Retinal pigment epithelial cell (primary cell): ENCODE results near the gene SLC30A7.
A peak's percentile ranks its signal among the peaks of the same experiment; 100 is the strongest.

Source experiments
- DNase-seq: peaks from one replicate; pipeline ENCODE4 v3.0.0-alpha.2; 2010; ENCODE audit warnings: low read depth
- H3K4me3 ChIP-seq: 2 replicates; pipeline ENCODE4 v1.5.1; 2011; ENCODE audit warnings: mild to moderate bottlenecking, low read length, control low read depth, moderate library complexity
- CTCF ChIP-seq: conservative IDR thresholded peaks from 2 replicates; pipeline ENCODE4 v1.5.1; 2011; ENCODE audit warnings: low read depth, low read length, control low read depth, inconsistent platforms

Gene SLC30A7

DNA sequence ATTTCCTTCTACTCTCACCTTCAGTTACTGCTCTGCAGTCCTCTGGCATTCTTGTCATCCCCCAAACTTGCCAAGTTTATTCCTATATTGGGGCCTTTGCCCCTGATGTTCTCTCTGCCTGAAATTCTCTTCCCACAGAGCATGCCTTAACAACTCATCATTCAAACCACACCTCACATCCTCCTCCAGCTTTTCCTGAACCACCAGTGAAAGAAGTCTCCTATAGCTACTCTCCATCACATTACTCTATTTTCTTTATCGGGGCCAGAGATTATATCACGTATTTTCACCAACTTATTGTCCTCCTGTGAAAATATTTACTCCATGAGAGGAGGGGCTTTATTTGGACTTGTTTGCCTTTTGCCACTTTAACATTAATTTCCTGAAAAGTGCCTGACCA, 33.3 kb upstream of the SLC30A7 start:
- no peak for TF ChIP-seq CTCF
- no peak for DNase-seq
- no peak overlapping the region for H3K4me3 ChIP-seq

DNA sequence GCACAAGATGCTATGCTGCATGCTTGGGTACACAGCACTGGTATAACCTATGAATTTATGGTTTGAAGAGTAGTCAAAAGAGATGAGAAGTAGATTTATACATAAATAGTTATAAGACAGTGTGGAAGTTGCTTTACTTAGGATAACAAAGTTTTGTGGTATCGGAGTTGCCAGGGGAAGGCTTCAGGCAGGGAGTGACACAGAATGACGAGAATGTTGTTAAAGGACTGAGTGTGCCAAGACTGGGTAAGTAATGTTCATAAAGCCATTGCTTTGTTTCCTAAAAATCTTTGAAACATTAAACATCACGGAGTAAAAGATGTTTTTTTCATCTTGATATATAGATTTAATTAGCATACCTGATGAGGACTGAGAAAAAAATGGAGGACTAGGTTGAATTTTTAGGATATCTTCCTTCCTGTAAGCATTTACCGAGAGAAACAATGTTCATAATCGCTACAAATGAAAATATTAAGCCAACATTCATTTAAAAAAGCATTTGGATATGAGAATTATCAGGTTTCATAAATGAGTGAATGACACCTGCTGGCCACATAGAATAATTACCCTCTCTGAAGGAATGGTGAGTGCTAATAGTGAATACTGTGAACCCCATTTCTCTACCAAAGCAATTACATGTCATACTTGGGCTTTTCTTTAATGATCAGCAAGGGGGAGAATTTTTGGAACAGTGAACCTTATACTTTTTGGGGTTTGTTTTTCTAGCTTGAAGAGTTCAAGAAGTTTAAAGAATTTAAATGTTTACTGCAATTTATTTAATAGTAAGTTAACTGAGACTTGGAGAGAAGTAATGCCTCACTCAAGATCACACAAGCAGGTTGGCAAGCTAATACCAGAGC, 29.6 kb upstream of the SLC30A7 start:
- TF ChIP-seq CTCF, result peak; percentile 48
- DNase-seq, result no peak
- no peak overlapping the region for H3K4me3 ChIP-seq

DNA sequence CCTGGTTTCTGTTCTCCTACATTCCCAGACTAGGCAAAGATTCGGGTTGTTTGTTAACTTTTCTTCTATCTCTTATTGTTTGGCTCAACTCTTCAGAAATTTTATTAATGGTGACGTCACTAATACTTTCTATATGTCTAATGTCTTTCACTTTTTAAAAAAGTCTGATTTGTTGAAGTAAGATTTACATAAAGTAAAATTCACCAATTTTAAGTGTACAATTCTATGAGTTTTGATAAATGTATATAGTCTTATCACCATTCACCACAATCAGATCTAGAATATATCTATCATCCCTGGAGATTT, 29.0 kb upstream of the SLC30A7 start:
- TF ChIP-seq CTCF, result no peak
- DNase-seq, result no peak
- no peak overlapping the region for H3K4me3 ChIP-seq

DNA sequence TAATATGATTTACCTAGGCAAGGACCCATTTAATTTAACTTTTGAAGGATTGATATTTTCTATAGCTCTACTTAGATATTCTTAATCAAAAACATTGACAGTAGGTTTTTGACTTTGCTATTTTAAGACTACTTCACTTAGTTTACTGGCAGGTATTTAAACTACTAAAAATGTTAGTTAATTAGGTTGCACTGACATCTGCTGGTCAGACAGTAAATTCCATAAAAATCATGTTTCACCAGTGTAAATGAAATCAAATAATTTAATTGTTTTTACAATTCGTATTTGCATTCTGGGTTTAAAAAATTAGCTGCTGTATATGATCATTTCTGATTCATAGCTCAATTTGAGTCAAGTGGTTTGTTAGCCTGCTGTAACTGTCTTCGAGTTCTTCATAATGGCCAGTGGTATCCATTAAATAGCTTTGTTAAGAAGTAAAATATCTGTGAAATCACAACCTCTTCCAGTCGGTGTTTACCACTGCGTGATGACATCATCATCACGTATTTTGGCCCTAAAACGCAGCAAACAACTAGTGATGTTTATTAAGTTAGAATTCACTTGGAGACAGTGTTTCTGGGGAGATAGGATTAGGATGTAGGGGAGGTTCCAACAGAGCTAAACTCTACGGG, 27.4 kb upstream of the SLC30A7 start:
- TF ChIP-seq CTCF, result peak; percentile 40
- DNase-seq, result no peak
- peak overlapping the region; percentile 27 for H3K4me3 ChIP-seq

- no peak for TF ChIP-seq CTCF
- no peak overlapping the region for H3K4me3 ChIP-seq
- no peak for DNase-seq
Observed at GRCh38 chr1:100869996-100870395, 25.9 kb upstream of the SLC30A7 start.

DNA sequence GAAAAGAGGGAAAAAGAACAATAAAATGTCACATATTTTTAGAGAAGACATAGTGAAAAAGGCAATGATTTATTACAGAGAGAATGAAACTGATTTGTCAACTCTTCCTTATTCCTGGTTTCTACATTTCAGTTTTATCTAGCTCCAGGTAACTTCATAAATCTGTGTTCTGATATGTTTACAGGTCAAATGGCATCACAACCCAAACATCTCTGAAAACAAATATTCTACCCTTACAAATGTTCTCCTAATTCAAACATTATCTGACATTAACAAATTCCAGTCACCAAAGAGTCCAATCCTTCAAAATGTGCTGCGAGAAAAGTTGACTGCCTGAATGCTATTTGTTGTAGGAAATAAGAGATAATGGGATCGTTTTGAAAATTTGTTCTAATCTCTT, 21.5 kb upstream of the SLC30A7 start:
- H3K4me3 ChIP-seq, result no peak overlapping the region
- no peak for DNase-seq
- TF ChIP-seq CTCF, result no peak

DNA sequence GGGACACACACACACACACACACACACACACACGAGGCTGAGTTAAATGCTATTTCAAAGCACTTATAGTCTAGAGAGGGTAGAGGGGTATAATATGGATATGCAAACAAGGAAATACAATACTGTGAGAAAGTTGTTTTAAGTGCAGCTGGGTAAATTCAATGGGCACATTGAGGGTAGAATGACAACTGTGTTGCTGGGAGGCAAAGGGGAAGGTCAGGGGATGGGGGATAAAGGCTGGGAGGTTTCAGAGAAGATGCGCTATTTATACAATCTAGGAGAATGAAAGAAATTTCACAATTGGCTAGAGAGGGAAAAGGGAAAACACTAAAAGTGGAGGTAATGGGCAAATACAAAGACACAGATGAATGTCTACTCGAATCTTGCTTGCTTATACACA, 20.7 kb upstream of the SLC30A7 start:
- TF ChIP-seq CTCF, result no peak
- DNase-seq, result no peak
- no peak overlapping the region for H3K4me3 ChIP-seq
